Measurements from ENCODE around the gene GNPDA2. TPM values are rescaled to one million over a fixed set of nuclear protein-coding genes. Genes with fewer than 3 reads are reported as not detected.

The GNPDA2 gene
- total and polyA plus RNA-seq, 2 of the 8 experiments (the other 6 are each of a cell fraction or from before 2014, with no cell fraction given): 3.0 to 4.8 TPM

GRCh38 chr4:44713125-44713524 lies 13.2 kb downstream of the GNPDA2 start (continued):
- no peak for TF ChIP-seq SIX5 (IDR thresholded peaks at IDR 0.05; ENCODE audit: low read depth, low read length)
- no peak for TF ChIP-seq RBBP5 (IDR thresholded peaks at IDR 0.05; ENCODE audit: borderline replicate concordance, low read depth, low read length)
- TF ChIP-seq ZNF274 (IDR thresholded peaks at IDR 0.05; ENCODE audit: borderline replicate concordance, extremely low read depth, low read length): no peak
- TF ChIP-seq BRCA1 (IDR thresholded peaks at IDR 0.05; ENCODE audit: low read depth, low read length): no peak
- TF ChIP-seq CEBPB (IDR thresholded peaks at IDR 0.05; ENCODE audit: low read depth, low read length): no peak
- no peak for TF ChIP-seq GABPA (IDR thresholded peaks at IDR 0.05; ENCODE audit: borderline replicate concordance, insufficient read depth, low read length)
- no peak for TF ChIP-seq EZH2 (IDR thresholded peaks at IDR 0.05; ENCODE audit: low read depth, low read length, severe bottlenecking)
- TF ChIP-seq SP1 (IDR thresholded peaks at IDR 0.05; ENCODE audit: low read depth, low read length): no peak
